NCI-H345 treated with DMSO at 0.1 percent for 48 hours (cell line): ENCODE measurements around the gene GAPT.

Source experiments
- DNase-seq: peaks from one replicate; lab custom pipeline; 2025; ENCODE audit not compliant: unreplicated experiment; lab: John Stamatoyannopoulos, UW

Gene GAPT

GRCh38 chr5:58460732-58461286 is 30.4 kb upstream of the GAPT start:
- DNase-seq = peak; percentile 80

DNA sequence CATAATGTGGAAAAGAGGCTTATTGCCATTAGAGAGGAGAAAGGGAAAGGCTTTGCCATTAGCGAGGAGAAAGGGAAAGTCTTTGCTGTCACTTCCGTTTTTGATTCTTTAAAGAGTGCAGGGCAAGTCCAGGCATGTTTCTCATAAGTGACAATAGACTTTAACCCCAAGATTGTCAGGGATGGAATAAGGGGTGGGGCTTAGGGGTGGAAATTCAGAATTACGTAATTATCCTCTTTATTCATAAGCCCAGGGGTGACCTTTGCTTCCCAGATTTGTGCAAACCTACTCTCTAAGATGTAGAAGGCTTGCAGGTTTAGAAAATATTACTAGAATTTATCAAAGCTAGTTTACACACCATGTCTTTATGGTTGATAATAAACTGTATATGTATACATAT is 29.1 kb upstream of the GAPT start:
- DNase-seq = no peak

DNA sequence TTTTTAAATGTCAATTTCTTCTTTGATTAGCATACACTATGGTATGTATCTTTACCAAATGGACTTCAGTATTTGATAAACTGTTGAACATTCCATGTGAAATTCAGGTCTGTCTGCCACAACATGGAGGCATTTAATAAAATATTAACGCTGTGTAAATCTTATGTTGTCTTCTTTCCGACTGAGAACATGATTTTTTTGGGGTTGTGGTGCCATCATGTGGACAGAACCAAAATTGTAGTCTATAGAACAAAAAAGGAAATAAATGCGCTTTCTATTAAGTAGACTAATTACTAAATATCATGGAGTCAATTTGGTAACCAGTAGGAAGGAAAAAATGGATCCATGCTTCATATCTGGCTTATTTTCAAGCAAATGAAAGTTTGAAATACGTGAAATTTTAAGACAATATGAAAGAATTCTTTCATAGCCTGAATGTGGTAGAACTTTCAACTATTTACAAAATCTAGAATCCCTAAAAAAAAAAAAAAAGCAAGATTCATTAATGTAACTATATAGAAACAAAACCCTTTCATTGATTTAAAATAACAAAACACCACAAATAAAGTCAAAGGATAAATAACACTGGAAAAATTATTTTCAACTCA is 28.5 kb upstream of the GAPT start:
- DNase-seq = peak; percentile 54

DNA sequence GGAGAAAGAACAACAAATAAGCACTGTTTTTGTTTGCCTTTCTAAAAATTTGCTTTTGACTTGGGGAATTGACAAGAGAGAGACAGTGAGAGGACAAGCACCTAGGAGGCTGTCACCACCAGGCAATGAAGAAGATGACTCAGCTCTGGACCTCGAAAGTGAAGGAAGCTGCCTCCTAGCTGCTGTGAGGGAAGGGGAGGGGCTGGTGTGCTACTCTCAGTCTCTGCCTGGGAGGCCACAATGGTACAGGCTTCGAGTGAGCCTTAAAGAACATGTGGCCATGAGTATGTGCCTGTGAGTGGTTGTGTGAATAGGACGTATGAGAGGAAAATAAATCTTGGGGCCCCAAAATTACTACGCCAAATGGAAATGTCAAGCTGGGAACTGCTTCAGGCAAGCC is 24.3 kb upstream of the GAPT start:
- DNase-seq = no peak

DNA sequence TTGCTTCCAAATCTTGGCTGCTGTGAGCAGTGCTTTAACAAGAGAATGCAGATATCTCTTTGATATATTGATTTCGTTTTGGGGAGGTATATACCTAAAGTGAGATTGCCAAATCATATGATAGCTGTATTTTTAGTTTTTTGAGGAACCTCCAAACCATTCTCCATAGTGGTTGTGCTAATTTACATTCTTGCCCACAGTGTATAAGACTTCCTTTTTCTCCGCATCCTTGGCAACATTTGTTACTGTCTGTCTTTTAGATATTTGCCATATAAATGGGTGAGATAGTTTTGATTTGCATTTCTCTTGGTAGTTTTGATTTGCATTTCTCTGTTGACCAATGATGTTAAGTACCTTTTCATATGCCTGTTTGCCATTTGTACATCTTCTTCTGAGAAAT is 21.3 kb upstream of the GAPT start:
- no peak for DNase-seq

GRCh38 chr5:58475404-58475803 is 15.8 kb upstream of the GAPT start:
- DNase-seq = no peak

DNA sequence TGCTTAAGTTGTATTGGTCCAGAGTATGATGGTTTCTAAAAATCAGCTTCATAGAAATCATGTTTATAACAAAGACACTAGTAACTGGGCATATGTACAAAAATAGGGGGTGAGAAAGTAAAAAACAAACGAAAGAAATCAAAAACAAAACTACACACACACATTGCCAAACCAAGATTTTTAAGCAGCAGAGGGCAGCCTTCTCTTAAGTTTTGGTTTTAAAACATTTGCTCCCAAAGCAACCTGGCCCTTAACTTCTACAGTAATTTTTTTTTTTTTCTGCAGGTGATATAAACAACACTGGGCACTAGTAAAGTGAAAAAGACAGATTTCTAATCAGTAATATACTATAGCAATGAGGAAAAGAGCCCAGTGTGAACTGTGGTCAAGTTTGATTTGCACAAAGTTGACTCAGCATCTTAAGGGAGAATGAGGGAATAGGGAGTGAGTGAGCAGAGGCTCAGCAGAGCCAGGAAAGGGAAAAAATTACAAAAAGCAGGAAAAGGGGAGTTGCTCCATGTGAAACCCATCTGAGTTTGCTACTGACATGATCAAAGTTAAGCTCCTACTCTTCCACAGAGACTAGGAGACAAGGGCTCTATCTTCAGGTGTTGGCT is 13.4 kb upstream of the GAPT start:
- DNase-seq = no peak

- no peak for DNase-seq
Measured at GRCh38 chr5:58481066-58481676, 10.1 kb upstream of the GAPT start.

GRCh38 chr5:58481828-58482227 is 9.4 kb upstream of the GAPT start:
- DNase-seq = no peak

GRCh38 chr5:58482536-58482935 is 8.7 kb upstream of the GAPT start:
- no peak for DNase-seq

GRCh38 chr5:58484505-58484904 is 6.7 kb upstream of the GAPT start:
- DNase-seq = no peak

- DNase-seq = no peak
Measured at GRCh38 chr5:58486290-58486689, 4.9 kb upstream of the GAPT start.

DNA sequence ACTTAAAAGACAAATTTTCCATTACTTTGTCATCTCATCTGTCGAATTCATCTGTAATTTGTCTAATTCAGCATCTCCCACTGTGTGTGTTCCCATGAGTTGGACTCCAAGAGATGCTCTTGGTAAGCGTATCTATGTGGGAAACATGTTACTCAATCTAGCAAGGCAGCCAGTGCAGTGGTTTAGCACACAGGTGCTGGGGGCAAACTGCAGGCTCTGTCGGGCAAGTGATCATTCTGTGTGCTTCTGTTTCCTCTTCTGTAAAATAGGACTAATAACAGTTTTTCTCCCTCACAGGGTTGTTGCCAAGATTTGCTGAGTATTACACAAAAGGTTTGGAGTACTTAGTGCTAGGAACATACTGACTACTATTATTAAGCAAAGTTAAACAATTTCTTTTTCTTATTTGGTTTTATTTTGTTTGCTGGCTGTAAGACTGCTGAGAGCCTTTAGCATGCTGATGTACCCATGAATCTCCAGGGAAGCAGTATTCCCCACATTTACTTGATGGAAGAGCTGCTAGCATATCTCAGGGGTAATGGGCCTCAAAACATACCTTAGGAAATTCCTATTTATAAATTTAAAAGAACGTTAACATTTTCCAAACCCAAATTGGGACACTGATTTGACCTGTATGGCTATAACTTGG is 709 bp upstream of the GAPT start:
- no peak for DNase-seq

- no peak for DNase-seq
Measured at GRCh38 chr5:58493141-58493540, 1.9 kb downstream of the GAPT start.

- no peak for DNase-seq
Measured at GRCh38 chr5:58496488-58496887, 5.3 kb downstream of the GAPT start.

GRCh38 chr5:58497386-58497785 is 6.2 kb downstream of the GAPT start:
- no peak for DNase-seq

GRCh38 chr5:58497921-58498320 is 6.7 kb downstream of the GAPT start:
- no peak for DNase-seq

DNA sequence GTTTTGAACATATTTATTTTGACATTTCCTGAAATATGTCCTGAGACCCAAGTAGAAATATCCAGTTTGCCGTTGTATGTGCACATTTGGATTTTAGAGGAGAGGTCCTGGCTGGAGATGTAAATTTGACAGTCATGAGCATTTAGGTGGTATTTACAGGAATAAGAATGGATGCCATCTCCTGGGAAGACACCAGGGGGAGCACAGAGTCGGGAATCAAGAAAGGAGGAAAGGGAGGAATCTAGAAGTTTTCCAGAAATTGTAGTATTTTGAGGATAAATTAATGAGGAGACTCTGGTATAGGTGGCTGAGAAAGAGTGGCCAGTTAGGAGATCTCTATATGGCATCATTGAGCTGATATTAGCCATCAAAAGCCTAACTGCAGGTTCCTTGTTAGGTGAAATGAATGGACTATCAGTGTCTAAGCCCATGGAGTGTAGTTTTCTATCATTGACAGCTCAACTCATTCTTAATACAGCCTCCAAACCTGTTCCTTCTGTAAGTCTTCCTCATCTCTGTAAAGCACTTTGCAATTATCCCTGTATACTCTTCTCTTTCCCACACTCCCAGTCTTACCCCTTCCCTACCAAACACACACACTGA is 7.2 kb downstream of the GAPT start:
- no peak for DNase-seq

DNA sequence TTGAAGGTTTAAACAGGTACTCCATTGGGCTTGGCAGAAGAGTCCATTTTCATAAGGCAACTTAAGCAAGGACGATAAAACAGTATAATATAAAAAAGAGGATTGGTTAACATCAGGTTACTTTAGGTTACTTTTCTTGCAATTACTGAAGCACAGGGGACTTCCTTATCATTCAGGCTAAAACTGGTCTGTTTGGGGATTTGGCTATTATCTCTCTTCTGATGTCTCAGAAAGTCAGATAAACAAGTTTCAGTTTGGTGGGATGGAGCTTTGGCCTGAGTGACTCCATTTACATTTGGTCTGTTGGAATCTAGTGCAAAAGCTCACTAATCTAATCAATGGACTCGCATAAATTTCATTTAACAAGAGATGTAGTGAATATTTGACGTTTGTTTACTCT is 8.0 kb downstream of the GAPT start:
- no peak for DNase-seq

DNA sequence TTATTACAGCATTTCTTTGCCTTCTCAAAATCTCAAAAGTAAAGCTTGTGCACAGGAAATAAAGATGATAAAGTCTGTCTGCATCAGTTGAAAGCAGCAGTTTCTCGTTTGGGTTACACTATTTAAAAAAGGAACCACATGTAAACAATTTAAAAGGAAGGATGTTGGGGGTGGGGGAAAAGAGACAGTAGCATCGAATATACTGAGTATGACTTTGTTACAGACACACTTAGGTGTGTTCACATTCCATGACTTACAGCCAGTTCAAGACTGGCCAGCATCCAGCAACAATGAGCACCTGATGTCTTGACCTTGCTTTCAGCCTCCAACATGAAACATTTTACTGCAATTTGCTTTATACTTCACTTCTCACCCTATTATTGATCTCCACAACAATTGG is 8.7 kb downstream of the GAPT start:
- DNase-seq = no peak

DNA sequence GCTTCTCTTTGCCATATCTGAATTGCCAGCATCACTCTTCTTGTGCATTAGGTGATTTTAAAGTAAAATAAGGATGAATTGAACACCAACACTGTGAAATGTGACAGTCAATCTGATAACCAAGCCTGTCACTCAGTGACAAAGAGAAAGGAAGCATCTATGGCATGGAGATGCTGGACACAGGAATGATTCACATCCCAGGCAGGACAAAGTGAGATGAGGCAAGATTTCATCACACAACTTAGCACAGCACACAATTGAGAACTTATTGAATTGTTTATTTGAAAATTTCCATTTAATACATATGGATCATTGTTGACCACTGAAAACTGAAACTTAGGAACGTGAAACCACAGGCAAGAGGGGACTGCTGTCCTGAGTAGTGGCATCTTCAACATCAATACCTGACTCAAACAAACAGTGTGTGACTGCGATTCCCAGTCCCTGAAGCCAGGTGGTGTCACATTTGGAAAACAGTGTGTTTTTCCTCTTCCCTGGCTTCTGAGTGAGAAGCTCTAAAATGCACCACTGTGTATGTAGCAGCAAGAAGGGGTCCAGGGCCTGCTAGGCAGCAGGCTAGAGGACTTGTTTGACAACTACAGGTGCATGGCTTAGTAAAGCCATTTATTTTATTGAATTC is 10.7 kb downstream of the GAPT start:
- no peak for DNase-seq
